HG02763 (cell line): ENCODE data around the gene RNF183.
"Not testable (repeated sequence)": the region's sequence is repeated elsewhere in the genome, so short reads cannot be mapped to it uniquely, and the experiment has no call there.

Experiments
- ATAC-seq: cut with Tn5 transposase; IDR thresholded peaks from one replicate; pipeline ENCODE4 v1.9.1; 2021; ENCODE audit warnings: mild to moderate bottlenecking, moderate library complexity; ENCODE audit not compliant: unreplicated experiment

Gene RNF183

DNA sequence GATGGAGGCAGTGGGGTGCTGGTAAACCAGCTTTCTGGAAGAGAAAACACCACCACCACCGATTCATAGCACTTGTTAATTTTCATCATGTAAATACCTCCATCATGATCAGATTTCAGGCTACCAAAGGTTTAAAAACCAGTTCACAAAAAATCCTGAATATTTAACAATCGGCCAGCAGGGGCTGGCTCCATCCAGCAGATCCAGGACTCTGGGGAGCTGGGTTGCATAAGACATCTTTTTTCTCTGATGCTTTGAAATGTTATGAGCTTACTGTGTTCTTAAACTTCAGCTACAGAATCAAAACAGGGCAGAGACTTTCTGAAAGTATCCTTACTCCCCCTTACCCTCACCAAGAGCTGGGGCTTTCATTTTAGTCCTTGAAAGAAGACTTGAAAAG, 14.6 kb upstream of the RNF183 start:
- ATAC-seq = no peak

DNA sequence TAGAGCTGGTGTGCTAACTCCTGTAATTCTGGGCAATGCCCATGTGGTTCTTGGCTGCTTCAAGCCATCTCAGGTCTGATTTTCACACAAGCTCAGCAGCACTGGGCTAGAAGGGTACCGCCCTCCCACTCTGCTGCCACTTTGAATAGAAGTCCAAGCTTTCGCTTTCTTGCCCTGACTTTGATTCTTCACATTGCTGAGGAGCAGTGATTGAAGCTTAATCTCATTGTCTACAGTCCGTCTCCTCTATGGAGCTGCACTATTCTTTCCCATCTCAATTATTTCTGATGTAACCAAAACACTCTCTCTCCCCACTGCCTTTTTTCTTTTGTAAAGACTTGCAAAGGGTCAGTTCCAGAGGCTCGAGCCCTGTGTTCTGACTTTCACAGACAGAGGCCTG, 12.9 kb upstream of the RNF183 start:
- ATAC-seq = no peak

DNA sequence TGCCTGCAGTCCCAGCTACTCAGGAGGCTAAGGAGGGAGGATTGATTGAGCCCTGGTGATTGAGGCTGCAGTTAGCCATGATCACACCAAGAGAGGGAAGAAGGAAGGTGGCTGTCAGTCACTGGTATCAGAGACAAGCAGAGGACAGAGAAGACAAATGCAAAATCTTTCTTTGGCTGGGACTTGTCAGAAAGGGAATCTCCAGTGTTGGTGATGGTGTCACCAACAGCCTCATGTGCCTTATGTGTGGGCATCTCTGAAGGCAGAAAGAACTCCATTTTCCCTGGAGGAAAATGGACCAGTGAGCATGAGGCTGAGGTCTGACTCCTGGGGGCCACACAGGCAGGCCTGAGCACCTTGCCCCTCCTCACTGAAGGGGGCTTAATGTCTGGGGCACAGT, 12.1 kb upstream of the RNF183 start:
- no peak for ATAC-seq

DNA sequence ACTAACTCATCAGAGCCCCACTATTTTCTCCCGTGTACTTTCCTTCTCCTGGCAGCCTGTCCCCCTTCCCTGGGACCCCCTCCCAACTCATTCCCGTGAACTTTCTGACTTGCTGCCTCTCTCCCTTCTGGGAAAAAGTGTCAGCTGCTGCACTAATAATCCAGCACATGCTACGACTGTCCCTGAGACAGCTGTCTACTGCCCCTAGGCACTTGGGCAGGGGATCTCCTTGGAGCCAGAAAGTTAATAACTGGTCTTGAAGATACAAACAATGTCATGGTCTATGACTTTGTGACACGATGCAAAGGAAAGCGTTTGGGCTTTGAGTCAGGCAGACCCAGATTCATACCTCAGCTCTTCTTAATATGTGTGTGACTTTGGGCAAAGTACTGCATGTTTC, 10.1 kb upstream of the RNF183 start:
- ATAC-seq = no peak

DNA sequence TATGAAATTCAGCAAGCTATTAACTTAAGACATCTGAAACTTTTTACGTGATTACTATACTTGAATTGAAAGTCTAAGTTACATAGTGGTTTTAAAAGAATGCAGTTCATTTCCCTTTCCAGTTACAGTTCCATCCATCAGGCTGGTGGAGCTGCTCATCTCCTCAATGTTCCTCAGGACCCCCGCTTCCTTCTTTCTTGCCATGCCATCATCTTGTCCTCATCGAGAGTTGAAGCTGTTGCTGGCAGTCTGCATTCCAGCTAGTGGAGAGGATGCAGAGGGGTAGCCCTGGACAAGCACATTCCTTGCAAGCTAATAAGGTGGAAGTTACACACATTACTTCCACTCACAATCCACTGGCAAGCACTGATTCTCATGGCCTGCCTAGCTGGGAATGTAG, 8.8 kb upstream of the RNF183 start:
- no peak for ATAC-seq

DNA sequence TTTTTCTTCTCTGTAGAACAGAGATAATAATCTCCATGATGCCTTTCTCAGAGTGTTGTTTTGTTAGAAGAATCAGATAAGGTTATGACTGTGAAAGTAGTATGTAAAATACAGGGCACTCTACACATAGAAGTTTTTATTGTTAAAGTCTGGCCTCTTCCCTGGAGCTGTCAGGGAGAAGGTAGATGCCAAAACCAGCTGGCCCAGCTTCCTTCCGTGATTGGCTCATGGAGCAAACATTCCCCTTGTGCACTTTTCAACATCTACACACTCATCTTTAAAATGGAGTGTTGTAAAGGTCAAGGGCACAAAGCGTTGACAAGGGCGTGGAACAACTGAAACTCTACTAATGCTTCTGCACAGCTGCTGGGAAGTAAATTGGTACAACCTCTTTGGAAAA, 7.4 kb upstream of the RNF183 start:
- ATAC-seq = no peak

DNA sequence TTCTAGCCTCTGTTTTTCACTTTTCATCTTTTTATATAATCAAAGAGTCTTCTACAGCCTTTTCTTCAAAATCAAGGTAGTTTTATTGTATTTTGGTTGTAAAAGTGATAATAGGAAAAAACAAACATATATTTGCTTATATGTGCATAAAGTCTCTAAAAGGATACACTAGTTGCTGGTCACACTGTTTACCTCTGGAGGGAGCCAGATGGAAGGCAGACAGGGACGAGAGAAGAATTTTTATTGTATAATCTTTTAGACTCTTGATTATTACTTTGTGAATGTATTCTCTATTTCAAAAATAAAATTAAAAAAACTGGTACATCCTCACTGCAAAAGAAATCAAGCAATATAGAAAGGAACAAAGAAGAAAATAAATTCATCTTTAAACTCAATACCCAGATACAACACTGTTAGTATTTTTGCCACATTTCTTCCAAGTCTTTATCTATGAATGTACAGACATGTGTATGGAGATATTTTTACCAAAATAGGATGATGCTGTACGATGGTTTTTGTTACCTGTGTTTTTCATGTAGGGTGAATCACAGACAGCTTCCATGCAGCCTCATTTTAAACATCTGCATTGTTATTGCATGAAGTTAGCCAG, 6.1 kb upstream of the RNF183 start:
- ATAC-seq = no peak

DNA sequence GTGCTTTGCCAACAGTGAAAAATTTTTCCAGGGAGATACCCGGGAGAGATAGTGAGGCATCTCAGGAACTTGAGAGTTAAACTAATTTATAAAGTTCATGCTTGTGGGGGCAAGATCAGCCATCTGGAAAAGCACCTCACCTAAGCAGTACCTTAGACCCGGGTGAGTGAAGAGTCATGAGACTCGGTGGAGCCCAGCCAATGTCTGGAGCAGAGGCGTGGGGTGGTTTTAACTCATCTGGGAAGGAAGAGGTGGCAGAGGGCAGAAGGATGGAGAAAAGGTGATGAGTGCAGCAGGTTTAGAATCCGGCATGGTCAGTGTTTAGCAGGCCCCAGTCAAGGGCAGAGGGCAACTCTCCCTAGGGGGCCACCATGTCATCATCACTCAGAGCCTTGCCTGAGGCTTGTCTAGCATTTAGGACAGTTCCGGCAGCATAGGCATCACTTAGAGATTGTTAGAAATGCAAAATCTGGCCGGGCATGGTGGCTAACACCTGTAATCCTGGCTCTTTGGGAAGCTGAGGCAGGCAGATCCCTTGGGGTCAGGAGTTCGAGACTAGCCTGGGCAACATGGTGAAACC, 4.3 kb upstream of the RNF183 start:
- no peak for ATAC-seq

DNA sequence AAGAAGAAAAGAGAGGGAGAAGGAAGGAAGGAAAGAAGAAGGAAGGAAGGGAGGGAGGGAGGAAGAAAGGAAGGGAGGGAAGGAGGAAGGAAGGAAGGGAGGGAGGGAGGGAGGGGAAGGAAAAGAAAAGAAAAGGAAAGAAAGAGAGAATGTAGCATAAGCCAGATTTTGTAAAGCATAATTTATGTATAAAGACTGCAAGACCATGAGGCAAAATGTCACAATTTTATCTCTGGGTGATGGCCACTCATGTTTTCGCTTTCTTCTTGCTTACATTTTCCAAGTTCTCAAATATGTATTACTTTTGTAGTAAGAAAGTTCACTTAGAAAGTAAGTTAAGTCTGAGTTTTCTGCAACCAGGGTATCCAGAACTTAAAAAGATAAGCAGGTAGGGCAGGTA, 3.4 kb upstream of the RNF183 start:
- no peak for ATAC-seq

DNA sequence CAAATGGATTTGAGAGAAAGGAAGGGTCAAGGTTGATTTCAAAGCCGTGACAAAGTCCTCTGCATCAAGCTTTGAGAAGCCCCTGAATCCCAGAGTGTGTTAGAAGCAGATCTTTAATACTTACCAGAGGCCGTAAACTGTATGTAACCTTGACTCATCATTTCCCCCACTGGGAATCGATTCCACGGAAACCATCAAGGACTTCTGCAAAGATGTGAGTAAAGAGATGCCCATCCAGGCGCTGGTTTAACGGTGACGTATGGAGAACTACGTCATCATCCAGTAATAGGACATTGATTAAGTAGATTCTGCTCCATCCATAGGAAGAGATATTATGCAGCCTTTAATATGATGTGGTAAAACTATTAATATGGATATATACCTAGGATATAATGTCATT, 1.6 kb downstream of the RNF183 start:
- no peak for ATAC-seq

DNA sequence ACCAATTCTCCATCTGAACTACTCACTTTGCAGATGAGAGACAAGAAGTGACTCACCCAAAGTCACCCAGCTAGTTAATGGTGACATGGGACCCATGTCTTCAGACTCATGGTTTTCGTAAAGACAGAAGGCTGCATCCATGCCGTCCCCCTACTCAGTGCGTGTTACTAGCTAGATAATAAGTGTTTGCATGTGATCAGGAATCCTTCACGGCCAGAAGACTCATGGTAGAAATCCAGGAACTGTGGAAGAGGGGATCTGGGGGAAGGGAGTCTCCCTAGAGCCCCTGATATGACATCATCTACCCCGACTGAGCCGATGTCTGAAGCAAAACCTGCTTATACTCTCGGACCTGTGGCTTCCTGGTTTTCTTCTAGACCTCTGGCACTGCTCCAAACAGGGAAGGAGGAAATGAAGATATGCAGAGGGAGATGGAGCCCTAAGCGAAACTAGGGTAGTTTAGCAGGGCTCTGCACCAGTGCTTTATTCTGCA, 3.3 kb downstream of the RNF183 start:
- no peak for ATAC-seq

DNA sequence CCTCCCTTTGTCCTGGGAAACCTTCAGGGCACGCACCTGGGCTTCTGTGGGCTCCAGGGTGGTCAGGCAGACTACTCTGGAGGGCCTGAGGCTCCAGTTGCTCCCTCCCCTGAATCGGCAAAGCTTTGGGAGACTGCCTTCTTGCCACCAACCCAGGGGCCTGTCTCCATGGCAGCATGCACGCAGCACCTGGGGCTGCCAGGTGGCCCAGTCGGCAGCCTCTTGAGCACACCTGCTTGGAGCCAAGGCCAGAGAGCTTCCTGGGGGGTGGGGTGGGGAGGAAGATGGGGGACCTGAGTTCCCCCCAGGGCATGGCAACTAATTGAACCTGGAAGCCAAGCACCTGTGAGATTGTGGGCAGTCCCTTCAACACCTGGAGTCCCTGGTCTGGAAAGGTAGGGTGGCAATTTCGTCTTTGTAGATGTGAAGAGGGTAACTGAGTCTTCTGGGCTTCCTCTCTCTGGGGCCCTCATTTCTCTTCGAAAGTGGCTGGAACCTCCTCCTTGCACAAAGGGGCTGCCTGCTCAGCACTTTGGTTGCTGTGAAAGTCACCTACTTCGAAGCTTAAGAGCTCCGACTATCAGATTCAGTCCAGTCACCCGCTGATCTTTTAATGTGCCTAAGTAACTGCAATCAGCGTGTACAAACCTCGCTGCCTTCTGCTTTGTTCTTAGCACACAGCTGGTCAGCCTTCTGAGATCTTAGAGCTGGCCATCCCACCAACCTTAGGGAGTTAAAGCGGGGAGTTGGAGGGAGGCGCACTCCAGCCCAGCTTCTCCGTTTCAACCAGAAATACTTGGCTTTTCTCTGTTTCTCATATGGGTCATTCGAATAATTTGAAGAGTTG, 4.0 kb downstream of the RNF183 start:
- no peak for ATAC-seq

DNA sequence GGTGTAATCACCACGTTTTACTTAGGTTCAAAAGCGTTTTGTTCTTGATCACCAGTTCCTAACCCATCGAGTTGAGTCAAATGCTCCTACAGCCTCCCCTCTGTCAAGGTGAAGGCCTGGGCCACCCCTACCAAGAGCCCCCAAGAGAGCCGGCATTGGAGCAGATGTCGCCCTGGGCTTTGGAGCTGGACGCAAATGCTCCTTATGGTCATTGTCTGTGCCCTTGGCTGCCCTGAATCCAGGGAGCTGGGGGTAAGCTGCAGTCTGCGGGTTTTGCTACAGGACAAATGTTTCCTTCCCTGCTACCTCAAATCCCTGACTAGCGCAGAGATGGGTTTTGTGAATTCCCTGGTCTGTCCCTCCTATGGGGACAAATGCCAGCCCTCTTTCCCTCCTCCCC, 4.9 kb downstream of the RNF183 start:
- ATAC-seq = no peak

DNA sequence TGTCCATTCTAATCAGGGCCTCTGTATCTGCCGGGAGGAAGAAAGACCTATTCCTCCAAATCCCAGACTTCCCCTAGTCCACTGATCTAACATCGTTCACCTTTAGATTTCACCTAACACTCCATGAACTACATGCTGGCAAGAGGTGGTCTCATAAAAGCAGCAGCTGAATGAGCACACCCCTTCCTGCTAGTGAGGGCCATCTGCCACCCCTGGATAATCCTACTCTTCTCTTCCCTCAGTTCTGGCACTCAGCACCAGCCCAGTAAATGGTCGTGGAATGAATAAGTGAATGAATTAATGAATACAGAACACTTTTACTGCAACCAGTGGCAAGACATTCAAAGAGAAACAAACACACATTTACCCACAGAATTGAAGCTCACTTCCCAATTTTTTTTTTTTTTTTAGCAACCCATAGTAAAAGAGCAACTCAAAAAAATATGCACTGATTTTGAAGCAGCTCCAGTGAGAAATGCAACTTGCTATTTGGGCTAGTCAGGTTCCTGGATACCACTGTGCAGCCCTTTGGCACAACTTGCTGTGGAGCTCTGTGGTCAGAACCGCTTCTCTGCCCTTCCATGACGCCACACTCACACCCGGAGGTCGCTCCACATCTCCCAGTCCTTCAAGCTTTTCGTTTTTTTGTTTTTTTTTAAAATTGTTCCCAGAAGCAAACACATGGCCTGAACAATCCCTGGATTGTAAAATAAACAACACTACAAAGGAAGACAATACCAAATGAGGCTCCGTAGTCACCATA, 6.2 kb downstream of the RNF183 start:
- ATAC-seq = no peak

DNA sequence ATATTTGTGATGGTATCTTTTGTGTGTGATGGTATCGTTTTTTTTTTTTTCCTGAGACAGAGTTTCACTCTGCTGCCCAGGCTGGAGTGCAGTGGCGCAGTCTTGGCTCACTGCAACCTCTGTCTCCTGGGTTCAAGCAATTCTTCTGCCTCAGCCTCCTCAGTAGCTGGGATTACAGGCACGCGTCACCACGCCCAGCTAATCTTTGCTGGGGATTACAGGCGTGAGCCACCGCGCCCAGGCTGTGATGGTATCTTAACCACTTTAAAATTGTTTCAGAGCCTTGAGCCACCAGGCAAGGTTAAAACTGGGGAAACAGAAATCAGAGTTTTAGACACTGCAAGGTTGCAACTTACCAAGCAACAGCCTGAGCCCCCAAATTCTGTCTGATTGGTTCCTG, 6.9 kb downstream of the RNF183 start:
- not testable (repeated sequence) for ATAC-seq

DNA sequence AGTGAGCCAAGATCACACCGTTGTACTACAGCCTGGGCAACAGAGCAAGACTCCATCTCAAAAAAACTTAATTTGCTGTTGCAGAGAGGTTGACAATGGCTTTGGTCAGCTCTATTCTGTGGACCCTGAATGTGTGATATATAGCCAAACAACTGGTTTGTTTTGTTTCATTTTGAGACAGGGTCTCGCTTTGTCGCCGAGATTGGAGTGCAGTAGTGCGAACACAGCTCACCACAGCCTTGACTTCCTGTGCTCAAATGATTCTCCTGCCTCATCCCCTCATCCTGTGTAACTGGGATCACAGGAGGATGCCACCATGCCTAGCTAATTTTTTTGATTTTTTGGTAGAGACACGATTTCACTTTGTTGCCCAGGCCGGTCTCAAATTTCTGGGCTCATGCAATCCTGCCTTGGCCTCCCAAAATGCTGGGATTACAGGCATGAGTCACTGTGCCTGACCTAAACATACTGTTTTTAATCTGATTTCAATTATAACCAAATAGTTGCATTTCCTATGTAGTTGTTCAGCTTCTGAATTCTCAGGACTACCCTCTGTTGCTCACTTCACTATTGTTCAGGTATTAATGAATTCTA, 9.8 kb downstream of the RNF183 start:
- no peak for ATAC-seq

DNA sequence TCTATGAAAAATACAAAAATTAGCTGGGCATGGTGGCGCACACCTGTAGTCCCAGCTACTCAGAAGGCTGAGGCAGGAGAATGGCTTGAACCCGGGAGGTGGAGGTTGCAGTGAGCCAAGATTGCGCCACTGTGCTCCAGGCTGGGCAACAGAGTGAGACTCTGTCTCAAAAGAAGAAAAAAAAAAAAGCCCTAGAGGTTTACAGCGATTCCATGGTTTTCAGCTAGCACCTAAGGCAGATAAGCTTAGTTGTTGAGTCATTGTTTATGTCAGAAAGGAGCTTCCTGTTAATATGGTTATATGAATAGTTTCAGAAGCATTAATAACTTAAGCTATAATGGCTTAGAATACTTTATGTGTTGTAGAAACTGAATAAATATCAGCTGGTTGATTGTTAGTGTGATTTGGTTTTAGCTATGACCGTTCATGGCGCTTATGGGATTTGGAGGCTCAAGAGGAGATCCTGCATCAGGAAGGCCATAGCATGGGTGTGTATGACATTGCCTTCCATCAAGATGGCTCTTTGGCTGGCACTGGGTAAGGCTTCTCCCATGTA, 13.0 kb downstream of the RNF183 start:
- ATAC-seq = no peak

DNA sequence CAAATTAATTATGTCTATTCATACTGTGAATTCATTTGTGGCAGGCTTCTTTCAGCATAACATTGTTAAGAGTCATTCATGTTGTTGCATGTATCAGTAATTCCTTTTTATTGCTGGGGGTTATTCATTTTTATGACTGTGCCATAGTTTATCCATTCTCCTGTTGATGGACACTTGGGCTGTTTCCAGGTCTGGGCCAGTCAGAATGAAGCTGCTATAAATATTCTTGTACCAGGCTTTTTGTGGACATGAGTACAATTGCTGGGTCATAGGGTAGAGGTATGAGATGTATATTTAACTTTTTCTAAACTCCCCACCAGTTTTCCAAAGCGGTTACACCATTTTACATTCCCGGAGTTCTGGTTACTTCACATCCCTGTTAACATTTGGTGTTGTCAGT, 14.1 kb downstream of the RNF183 start:
- no peak for ATAC-seq

DNA sequence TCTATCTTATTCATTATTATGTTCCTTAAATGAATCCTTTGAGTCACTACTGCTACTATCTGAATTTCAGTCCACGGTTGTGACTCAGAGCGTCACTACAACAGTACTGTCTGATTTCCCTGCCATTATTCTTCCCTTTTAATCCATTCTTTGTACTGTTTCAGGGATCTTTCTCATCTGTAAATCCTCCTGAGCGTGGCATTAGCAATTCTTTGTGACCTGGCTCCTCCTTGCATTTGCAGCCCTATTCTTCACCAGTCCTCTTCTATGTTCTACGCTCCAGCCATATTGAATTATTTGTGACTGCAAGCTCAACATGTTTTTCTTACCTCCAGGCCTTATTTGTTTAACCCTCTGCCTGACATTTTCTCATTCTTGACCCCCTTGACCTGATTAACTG, 21.8 kb downstream of the RNF183 start:
- ATAC-seq = no peak

DNA sequence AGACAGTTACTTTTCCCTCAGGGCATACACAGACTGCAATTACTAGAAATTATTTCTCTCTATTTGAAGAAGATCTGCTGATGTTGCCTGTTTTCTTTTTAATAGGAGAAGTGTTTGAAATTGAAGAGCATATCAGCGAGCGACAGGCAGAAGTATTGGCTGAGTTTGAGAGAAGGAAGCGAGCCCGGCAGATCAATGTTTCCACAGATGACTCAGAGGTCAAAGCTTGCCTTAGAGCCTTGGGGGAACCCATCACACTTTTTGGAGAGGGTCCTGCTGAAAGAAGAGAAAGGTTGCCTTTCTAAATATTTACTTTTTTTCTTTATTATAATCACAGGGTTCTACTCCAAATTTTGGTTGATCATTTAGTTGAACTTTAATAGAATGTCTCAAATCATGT, 24.3 kb downstream of the RNF183 start:
- ATAC-seq = no peak
